Testis (tissue), 3 donors: ENCODE results near the gene MPPED1. TPM values are rescaled to one million over a fixed set of nuclear protein-coding genes. Genes with fewer than 3 reads are reported as not detected.

Experiments
- DNase-seq: peaks from one replicate; pipeline ENCODE4 v3.0.0-alpha.2; 2019
- H3K27ac ChIP-seq, 2 donors: fragments of 200-600 bp; sonication (generic); one replicate each; pipeline ENCODE4 v1.5.1; 2019
- H3K27me3 ChIP-seq: fragments of 200-600 bp; sonication (generic); one replicate; pipeline ENCODE4 v1.5.1; 2019
- H3K36me3 ChIP-seq: fragments of 200-600 bp; sonication (generic); one replicate; pipeline ENCODE4 v1.5.1; 2017; ENCODE audit warnings: low read depth; ENCODE audit errors: missing control alignments
- H3K4me1 ChIP-seq: fragments of 200-600 bp; sonication (generic); one replicate; pipeline ENCODE4 v1.5.1; 2019
- H3K4me3 ChIP-seq, 2 donors: fragments of 200-600 bp; sonication (generic); one replicate each; pipeline ENCODE4 v1.5.1; 2017 to 2019
- H3K9me3 ChIP-seq: fragments of 200-600 bp; sonication (generic); one replicate; pipeline ENCODE4 v1.5.1; 2017
- CTCF ChIP-seq, 3 experiments: fragments of 450-650 bp in 2 of 3; fragments of 200-600 bp in 1 of 3; sonication (generic) in 1 of 3; IDR thresholded peaks; one replicate each; pipeline ENCODE4 v1.5.1; 2016 to 2019; ENCODE audit warnings: antibody characterized with exemption in 3 of 3, mild to moderate bottlenecking in 2 of 3, moderate library complexity in 1 of 3
- POLR2A ChIP-seq: fragments of 450-650 bp; IDR thresholded peaks from one replicate; pipeline ENCODE4 v1.6.1; 2017; ENCODE audit warnings: antibody characterized with exemption, mild to moderate bottlenecking, moderate library complexity
- WGBS, 2 donors: methylation state at CpG; one replicate each; pipeline ENCODE4 v1.1.5; 2018; 5-methylcytosine and 5-hydroxymethylcytosine counted together
- intact Hi-C: fragments of 100-400 bp; cut with DNase I; formaldehyde crosslinking; loops from one replicate; pipeline ENCODE4 v1.15.1; 2023; ENCODE audit warnings: low total_unique reads
- polyA plus RNA-seq: library from polyadenylated mRNA; stranded (reverse); fragments of 350-450 nt; fragmentation: Illumina TruSeq; extraction: RNeasy Lipid Tissue Mini Kit (QIAGEN cat#74804); gene quantifications from one replicate; pipeline ENCODE4 v1.2.3, GENCODE V29; 2014; ENCODE audit warnings: low read depth, low replicate concordance; ENCODE audit not compliant: insufficient read depth
- total RNA-seq, 2 donors: library from RNA; depleted of rRNA; stranded (reverse); fragments of >200 nt; gene quantifications; one replicate each; pipeline ENCODE4 v1.2.3, GENCODE V29; 2016

MPPED1 gene
- total and polyA plus RNA-seq, 3 donors from 2014 or later = 1.3 to 5.9 (median 4.1) TPM

DNA sequence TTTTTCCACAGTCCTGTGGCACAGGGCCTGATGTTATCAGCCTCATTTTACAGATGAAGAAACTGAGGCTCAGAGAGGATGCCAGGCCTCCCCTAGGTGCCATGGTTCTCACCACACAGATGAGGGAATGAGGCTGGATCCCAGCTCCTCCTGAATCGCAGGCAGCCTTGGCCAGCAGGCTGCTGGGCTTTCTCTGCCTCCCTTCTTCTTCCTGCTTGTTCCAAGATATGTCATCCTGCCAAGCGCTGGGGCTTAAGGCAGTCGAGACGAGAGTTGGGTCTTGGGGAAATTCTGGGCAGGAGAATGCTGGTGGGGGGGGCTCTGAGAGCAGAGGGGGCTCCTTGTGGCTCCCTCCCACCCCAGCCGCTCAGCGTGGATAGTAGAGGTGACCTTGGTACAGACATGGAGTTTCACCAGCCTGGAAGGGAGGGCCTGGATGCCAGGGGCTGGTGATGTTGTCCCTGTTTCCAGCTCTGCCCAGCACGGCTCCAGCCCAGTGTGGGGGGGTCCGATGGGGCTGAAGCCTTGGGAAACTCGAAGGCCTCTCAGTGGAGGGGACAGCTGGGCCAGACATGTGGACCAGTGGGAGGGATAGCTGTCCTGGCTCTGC is 16.6 kb upstream of the MPPED1 start:
- H3K9me3 ChIP-seq = no peaks in the 10 kb centered on the region
- H3K27me3 ChIP-seq = no peaks in the 10 kb centered on the region
- no peak overlapping the region for H3K27ac ChIP-seq
- no peaks in the 10 kb centered on the region for H3K36me3 ChIP-seq
- TF ChIP-seq CTCF (IDR thresholded peaks at IDR 0.05) (no peak), POLR2A (no peak)
- peak; percentile 43 for DNase-seq
- intact Hi-C loops = no loop called here
- WGBS, 2 donors = 41 to 52% methylated on average over 7 to 9 of the region's 9 CpGs
- H3K4me1 ChIP-seq = no peaks in the 10 kb centered on the region
- H3K4me3 ChIP-seq = no peak overlapping the region

DNA sequence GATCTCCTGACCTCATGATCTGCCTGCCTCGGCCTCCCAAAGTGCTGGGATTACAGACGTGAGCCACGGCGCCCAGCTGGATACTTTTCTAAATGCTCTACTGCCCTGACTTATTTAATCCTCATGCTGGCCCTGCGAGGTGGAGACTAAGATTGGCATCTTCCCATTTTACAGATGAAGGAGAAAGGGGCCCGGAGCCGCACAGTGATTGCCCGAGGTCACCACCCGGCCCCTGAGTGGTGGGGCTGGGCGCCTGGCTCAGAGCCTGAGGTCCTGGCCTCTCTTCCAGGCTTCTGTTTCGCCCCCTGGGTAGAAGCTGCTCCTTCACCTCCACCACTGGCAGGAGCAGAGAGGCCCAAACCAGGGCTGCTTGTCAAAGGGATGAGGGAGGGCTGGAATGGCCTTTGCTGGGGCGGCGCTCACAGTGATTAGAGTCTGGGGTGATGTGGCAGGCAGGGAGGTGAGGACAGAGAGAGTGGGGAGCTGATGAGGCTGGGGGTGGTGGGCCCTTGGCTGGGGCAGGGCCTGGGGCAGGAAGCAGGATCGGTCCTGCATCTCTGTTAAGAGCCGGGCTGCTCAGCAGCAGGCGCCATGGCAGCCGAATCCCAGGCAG is 15.4 kb upstream of the MPPED1 start:
- 85 to 90% methylated on average over 14 to 17 of the region's 17 CpGs for WGBS, 2 donors
- H3K27ac ChIP-seq = no peak overlapping the region
- no peak overlapping the region for H3K4me3 ChIP-seq
- TF ChIP-seq POLR2A = no peak
- TF ChIP-seq CTCF (IDR thresholded peaks at IDR 0.05) = no peak
- intact Hi-C loops = no loop called here
- no peaks in the 10 kb centered on the region for H3K36me3 ChIP-seq
- H3K27me3 ChIP-seq = no peaks in the 10 kb centered on the region
- no peaks in the 10 kb centered on the region for H3K4me1 ChIP-seq
- no peak for DNase-seq
- no peaks in the 10 kb centered on the region for H3K9me3 ChIP-seq

DNA sequence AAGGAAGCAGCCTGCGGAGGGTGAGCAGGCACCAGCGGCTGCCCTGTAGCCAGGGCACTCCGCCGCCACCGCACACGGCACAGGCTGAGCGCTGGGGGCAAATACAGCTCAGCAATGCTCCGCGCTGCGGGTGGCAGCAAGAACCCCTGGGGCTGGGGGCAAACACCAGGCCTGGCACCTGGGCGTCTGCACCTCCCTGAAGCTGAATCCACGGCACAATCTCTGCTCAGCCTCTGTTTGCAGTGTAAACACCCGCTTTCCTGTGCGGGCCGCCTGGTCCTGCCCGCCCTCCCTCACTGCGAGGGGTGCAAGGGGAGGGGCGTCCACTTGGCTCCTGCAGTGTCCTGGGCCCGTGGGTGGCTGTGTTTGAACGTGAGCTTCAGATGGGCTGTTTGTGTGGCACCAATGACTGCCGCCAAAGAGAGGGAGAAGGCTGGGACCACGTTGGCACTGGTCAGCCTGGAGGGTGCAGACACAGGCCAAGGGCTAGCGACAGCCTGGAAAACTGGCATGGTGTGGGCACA is 14.8 kb upstream of the MPPED1 start:
- Histone ChIP-seq H3K4me3 (no peak overlapping the region), H3K36me3 (no peaks in the 10 kb centered on the region), H3K27me3 (no peaks in the 10 kb centered on the region), H3K27ac (no peak overlapping the region), H3K4me1 (no peaks in the 10 kb centered on the region), H3K9me3 (no peaks in the 10 kb centered on the region)
- TF ChIP-seq POLR2A = no peak
- DNase-seq = no peak
- 82 to 93% methylated on average over 3 to 23 of the region's 23 CpGs for WGBS, 2 donors
- intact Hi-C loops = no loop called here

DNA sequence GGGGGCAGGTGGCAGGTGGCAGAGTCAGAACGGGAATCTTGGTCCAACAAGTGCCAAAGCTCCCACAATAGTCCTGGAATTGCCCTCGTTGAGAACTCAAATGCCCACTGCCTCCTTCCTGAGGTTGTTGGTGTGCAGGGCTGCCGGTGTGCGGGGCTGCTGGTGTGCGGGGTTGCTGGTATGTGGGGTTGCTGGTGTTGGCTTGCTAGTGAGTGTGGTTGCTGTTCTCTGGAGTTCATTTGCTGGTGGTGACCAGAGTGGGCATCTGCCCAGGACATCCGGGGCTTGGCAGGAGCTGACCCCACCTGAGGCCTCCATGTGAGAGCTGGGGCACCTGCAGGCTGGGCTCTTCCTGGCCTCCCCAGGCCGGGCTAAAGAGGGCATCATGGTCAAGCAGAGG is 14.0 kb upstream of the MPPED1 start:
- Histone ChIP-seq H3K4me3 (no peak overlapping the region), H3K27ac (no peak overlapping the region), H3K36me3 (no peaks in the 10 kb centered on the region), H3K4me1 (no peaks in the 10 kb centered on the region), H3K27me3 (no peaks in the 10 kb centered on the region), H3K9me3 (no peaks in the 10 kb centered on the region)
- intact Hi-C loops = no loop called here
- WGBS, 2 donors = 93 to 100% methylated on average over 3 to 7 of the region's 7 CpGs
- DNase-seq = no peak
- no peak for TF ChIP-seq CTCF (IDR thresholded peaks at IDR 0.05)
- no peak for TF ChIP-seq POLR2A

- intact Hi-C loops = no loop called here
- 71 to 80% methylated on average over 5 of the region's 5 CpGs for WGBS, 2 donors
- no peak for TF ChIP-seq CTCF (IDR thresholded peaks at IDR 0.05)
- TF ChIP-seq POLR2A = no peak
Observed at GRCh38 chr22:43398246-43398645, 13.6 kb upstream of the MPPED1 start.

More at GRCh38 chr22:43398246-43398645, 13.6 kb upstream of the MPPED1 start:
- no peak overlapping the region for H3K4me3 ChIP-seq
- H3K27me3 ChIP-seq = no peaks in the 10 kb centered on the region
- no peaks in the 10 kb centered on the region for H3K36me3 ChIP-seq
- no peak for DNase-seq
- no peak overlapping the region for H3K27ac ChIP-seq
- H3K4me1 ChIP-seq = no peaks in the 10 kb centered on the region
- H3K9me3 ChIP-seq = no peaks in the 10 kb centered on the region
